Lower lobe of right lung (tissue), 2 donors: ENCODE results near the gene MCHR2. TPM values are rescaled to one million over a fixed set of nuclear protein-coding genes. Genes with fewer than 3 reads are reported as not detected.

Source experiments
- ATAC-seq, 2 donors: fragments of 200-7000 bp; cut with Tn5 transposase; one replicate each; pipeline ENCODE4 v1.9.1; 2020 to 2022; ENCODE audit warnings: mild to moderate bottlenecking in 2 of 2, moderate library complexity in 2 of 2
- DNase-seq: peaks from one replicate; pipeline ENCODE4 v3.0.0-alpha.2; 2020
- H3K27ac ChIP-seq: fragments of 200-600 bp; one replicate; pipeline ENCODE4 v1.8.0; 2022
- H3K27me3 ChIP-seq: fragments of 200-600 bp; one replicate; pipeline ENCODE4 v1.8.0; 2022; ENCODE audit warnings: low read depth
- H3K36me3 ChIP-seq: fragments of 200-600 bp; one replicate; pipeline ENCODE4 v1.8.0; 2022; ENCODE audit warnings: mild to moderate bottlenecking
- H3K4me1 ChIP-seq: fragments of 200-600 bp; one replicate; pipeline ENCODE4 v1.8.0; 2022
- H3K4me3 ChIP-seq: fragments of 200-600 bp; one replicate; pipeline ENCODE4 v1.8.0; 2022; ENCODE audit warnings: mild to moderate bottlenecking
- H3K9me3 ChIP-seq: fragments of 200-600 bp; one replicate; pipeline ENCODE4 v1.8.0; 2022
- CTCF ChIP-seq: fragments of 200-600 bp; IDR thresholded peaks from one replicate; pipeline ENCODE4 v1.8.0; 2022; ENCODE audit warnings: antibody characterized with exemption, mild to moderate bottlenecking
- intact Hi-C: fragments of 100-400 bp; cut with DNase I; formaldehyde crosslinking; loops from one replicate; pipeline ENCODE4 v1.11.0; 2022
- total RNA-seq: library from RNA; stranded (reverse); fragmentation: NEBNext Ultra II Directional; extraction: Animal tissue kit (Norgen Biotek cat#: 25700); gene quantifications from one replicate; pipeline ENCODE4 v1.2.1, GENCODE V29; 2021
- donor health status: DM: no; HTN: yes; CAD: no; lungs with severe emphysema.

The MCHR2 gene
- total RNA-seq, 1 donor from 2014 or later, result not detected

DNA sequence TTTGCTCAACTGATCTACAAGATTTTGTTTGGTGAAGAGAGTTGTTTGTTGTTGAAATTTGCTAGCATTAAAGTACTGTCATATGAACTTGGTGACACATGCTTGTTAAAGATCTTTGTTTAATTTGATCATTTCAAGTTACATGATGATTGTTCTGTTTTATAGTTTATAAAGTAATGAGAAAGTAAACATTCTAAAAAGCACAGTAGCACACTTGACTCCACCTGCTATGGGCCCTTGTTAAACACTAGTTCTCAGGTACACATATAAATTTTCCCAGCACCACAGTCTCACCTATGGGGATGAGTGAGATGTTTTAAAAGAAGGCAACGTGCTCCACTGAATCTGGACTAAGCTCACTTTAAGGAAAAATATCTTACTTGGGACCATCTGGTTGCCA lies 14.1 kb downstream of the MCHR2 start:
- intact Hi-C loops, result no loop called here
- TF ChIP-seq CTCF, result no peak
- DNase-seq, result no peak
- no peak overlapping the region for H3K27ac ChIP-seq
- H3K4me3 ChIP-seq, result no peak overlapping the region
- H3K4me1 ChIP-seq, result no peaks in the 10 kb centered on the region
- no peaks in the 10 kb centered on the region for H3K27me3 ChIP-seq
- H3K36me3 ChIP-seq, result no peaks in the 10 kb centered on the region
- no peaks in the 10 kb centered on the region for H3K9me3 ChIP-seq
- ATAC-seq, result no peak

GRCh38 chr6:99967052-99967451 lies 27.0 kb downstream of the MCHR2 start:
- Histone ChIP-seq H3K4me1 (no peaks in the 10 kb centered on the region), H3K9me3 (no peaks in the 10 kb centered on the region), H3K27me3 (no peaks in the 10 kb centered on the region), H3K4me3 (no peak overlapping the region), H3K36me3 (no peaks in the 10 kb centered on the region), H3K27ac (no peak overlapping the region)
- DNase-seq (no peak), ATAC-seq (no peak)
- TF ChIP-seq CTCF, result no peak
- intact Hi-C loops, result no loop called here

- Histone ChIP-seq H3K9me3 (peaks cover 19% of the 10 kb centered on the region), H3K27ac (no peak overlapping the region), H3K27me3 (no peaks in the 10 kb centered on the region), H3K4me1 (no peaks in the 10 kb centered on the region), H3K36me3 (no peaks in the 10 kb centered on the region), H3K4me3 (no peak overlapping the region)
- no peak for ATAC-seq
- no peak for TF ChIP-seq CTCF
- no peak for DNase-seq
- intact Hi-C loops, result no loop called here
These were observed 34.0 kb downstream of the MCHR2 start for GRCh38 chr6:99960027-99960426.

GRCh38 chr6:99951016-99951805 lies 42.8 kb downstream of the MCHR2 start:
- DNase-seq (no peak), ATAC-seq (no peak)
- intact Hi-C loops, result no loop called here
- H3K4me3 ChIP-seq, result no peak overlapping the region
- no peaks in the 10 kb centered on the region for H3K27me3 ChIP-seq
- H3K36me3 ChIP-seq, result no peaks in the 10 kb centered on the region
- no peaks in the 10 kb centered on the region for H3K9me3 ChIP-seq
- TF ChIP-seq CTCF, result no peak
- H3K27ac ChIP-seq, result no peak overlapping the region
- H3K4me1 ChIP-seq, result no peaks in the 10 kb centered on the region

DNA sequence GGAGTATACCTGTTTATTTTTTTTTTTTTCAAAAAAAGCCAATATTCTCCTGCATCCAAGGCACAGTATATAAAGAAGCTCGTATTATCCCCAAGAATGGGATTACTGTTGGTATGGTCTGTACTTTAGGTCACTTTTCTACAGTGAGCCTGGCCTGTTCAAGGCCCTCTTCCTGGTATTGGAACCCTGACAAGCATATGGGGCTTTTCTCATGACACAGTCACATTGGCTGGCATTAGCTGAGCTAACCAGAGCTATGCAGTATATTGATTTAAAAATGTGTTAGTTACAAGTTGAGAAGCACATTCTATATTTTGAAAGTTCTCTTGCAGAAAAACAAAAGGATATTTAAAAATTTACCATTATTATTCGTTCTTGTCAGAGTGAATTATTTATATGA lies 48.0 kb downstream of the MCHR2 start:
- Histone ChIP-seq H3K4me1 (no peaks in the 10 kb centered on the region), H3K27ac (no peak overlapping the region), H3K4me3 (no peak overlapping the region), H3K27me3 (no peaks in the 10 kb centered on the region), H3K9me3 (no peaks in the 10 kb centered on the region), H3K36me3 (no peaks in the 10 kb centered on the region)
- intact Hi-C loops, result no loop called here
- DNase-seq (no peak), ATAC-seq (no peak)
- TF ChIP-seq CTCF, result no peak
